ENCODE data around the gene ALG14. TPM values are rescaled to one million over a fixed set of nuclear protein-coding genes. Genes with fewer than 3 reads are reported as not detected.
"Not testable (repeated sequence)": the region's sequence is repeated elsewhere in the genome, so short reads cannot be mapped to it uniquely, and the experiment has no call there.

The ALG14 gene
- polyA plus RNA-seq, 3 donors: 11.6 to 16.2 (median 14.3) TPM

DNA sequence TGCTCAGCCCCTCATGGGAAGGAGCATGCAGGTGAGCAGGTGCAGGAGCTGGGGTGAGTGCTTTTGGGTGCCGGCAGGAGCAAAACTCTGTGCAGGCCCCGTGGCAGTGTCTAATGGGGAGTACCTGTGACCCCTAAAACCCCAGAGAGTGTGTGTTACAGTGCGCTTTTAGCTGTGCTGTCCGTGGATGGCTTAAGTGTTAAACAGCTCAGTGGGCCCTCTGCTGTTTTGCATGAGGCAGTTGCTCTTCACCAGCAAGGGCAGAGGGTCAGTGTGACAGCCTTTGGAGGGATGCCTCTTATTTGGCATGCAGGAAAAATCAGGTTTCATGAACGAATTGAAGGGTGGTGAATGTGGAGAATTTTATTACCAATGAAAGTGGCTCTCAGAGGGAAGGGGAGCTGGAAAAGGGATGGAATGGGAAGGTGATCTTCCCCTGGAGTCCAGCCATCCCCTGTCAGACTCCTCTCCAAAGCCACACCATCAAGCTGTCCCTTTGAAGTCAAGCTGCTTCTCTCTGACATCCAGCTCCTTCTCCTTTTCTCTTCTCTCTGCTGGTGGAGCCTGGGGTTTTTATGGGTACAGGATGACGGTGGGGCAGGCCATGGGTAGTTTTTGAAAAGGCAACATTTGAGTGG, 17.0 kb upstream of the ALG14 start:
- DNase-seq (ENCODE audit: low read depth in 3 of 3, low spot score in 2 of 3): no peak

GRCh38 chr1:95088303-95088702, 15.6 kb upstream of the ALG14 start:
- DNase-seq (ENCODE audit: low read depth in 3 of 3, low spot score in 2 of 3): no peak

GRCh38 chr1:95086949-95087533, 14.3 kb upstream of the ALG14 start:
- DNase-seq (ENCODE audit: low read depth in 3 of 3, low spot score in 2 of 3): no peak

DNA sequence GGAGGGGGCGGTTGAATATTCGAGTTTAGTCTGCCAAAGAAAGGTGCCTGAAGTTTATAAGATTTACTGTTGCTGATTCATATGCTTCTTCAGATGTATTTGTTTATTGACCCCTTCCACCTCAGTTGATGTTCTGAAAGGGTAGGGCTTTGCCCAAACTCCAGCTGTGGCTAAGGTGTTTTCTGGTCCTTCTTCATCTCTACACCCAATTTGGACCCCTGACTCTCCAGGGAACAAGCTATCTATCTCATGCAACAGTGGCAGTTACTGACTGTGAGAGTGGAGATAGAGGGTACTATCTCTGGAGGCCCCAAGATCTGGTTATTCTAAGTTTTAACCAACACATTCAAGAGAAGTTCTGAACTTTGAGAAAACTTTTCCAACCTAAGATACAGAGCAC, 12.6 kb upstream of the ALG14 start:
- DNase-seq (ENCODE audit: low read depth in 3 of 3, low spot score in 2 of 3): no peak

DNA sequence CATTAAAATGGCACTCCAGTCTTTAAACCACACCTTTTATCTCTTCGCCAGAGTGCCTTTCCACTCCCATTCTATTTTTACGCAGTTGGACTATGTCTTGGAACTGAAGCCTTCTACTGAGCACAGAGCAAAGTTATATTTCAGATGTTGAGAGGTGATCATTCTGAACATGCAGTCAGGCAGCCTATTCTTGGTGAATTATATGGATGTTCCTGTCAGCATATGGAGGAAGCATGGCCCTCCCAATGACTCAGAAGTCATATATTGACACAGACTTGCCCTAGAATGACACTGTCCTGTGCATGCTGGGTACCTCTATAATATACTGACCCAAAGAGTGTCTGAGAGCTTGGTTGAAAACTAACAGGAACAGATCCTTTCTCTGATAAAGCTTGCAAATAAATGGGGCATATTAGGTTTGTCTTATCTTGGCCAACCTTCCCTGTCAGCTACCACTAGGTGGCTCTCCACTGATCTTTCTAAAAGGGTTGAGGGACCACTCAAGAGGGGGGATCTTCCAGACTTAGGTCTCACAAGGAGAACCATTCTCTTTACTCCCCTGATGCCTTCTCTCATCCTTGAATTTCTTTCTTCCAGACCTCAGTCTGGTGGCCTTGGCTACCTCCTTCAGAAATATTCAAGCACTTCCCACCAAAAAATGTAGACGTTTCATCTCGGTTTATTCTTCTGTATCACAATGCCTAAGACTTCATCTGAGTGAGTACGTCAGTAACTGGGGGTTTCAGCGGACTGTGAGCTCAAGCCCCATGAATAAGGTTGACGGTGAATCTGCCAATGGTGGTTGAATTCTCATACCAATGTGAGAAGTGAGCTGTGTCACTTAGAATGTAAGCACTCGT, 11.8 kb upstream of the ALG14 start:
- DNase-seq (ENCODE audit: low read depth in 3 of 3, low spot score in 2 of 3): peak in 1 of 3 donors; percentile 33

GRCh38 chr1:95080879-95081278, 8.1 kb upstream of the ALG14 start:
- DNase-seq (ENCODE audit: low read depth in 3 of 3, low spot score in 2 of 3): no peak

DNA sequence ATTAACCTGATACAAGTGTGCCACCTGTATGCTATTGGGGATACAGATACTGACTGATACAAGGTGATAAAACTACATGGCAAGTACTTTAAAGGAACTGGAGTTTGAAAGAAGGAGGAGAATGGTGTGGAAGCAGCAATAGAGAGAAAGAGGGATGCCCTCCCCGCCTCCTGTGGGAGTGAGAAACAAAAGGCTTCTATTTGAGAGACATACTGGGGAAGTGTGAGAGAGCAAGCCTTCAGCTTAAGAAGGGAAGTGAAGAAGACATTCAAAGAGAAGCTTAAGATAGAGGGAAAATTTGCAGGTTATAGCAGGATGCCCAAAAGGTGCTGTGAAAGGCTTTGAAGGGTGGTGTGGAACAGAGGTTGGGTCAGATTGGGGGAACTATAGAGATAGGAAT, 7.7 kb upstream of the ALG14 start:
- no peak for DNase-seq (ENCODE audit: low read depth in 3 of 3, low spot score in 2 of 3)

DNA sequence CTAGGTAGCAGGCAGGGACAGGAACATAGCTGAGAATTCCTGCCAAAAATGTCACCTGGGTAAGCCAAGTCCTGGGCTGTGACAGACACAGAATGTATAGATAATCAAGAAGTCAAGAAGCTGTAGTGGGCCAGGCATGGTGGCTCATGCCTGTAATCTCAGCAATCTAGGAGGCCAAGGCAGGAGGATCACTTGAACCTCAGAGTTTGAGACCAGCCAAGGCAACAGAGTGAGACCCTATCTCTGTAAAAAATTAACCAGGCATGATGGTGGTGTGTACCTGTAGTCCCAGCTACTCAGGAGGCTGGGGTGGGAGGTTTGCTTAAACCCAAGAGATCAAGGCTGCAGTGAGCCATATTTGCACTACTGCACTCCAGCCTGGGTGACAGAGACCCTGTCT, 3.3 kb upstream of the ALG14 start:
- no peak for DNase-seq (ENCODE audit: low read depth in 3 of 3, low spot score in 2 of 3)

GRCh38 chr1:95073446-95073845, 695 bp upstream of the ALG14 start:
- DNase-seq (ENCODE audit: low read depth in 3 of 3, low spot score in 2 of 3): no peak

- DNase-seq (ENCODE audit: low read depth in 3 of 3, low spot score in 2 of 3): no peak
Measured at GRCh38 chr1:95072117-95072516, 634 bp downstream of the ALG14 start.

GRCh38 chr1:95071539-95071938, 1.2 kb downstream of the ALG14 start:
- no peak for DNase-seq (ENCODE audit: low read depth in 3 of 3, low spot score in 2 of 3)

- no peak for DNase-seq (ENCODE audit: low read depth in 3 of 3, low spot score in 2 of 3)
Measured at GRCh38 chr1:95069710-95070093, 3.0 kb downstream of the ALG14 start.

GRCh38 chr1:95068956-95069709, 3.6 kb downstream of the ALG14 start:
- no peak for DNase-seq (ENCODE audit: low read depth in 3 of 3, low spot score in 2 of 3)

DNA sequence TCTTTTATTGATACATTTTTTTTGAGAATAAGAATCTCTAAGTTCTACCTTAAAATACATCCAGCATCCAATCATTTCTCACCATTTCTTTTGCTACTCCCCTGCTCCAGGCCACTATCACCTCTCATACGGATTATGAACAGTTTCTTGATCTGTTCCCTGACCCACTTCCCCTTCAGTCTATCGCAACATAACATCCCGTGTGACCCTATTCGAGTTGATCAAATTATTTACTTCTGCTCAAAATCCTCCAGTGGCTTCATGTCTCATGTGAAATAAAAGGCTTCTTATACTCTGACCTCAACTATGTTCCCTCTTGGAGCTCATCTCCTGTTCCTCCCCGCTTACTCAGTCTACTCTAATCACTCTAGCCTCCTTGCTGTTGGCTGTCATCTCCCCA, 5.2 kb downstream of the ALG14 start:
- DNase-seq (ENCODE audit: low read depth in 3 of 3, low spot score in 2 of 3): no peak

DNA sequence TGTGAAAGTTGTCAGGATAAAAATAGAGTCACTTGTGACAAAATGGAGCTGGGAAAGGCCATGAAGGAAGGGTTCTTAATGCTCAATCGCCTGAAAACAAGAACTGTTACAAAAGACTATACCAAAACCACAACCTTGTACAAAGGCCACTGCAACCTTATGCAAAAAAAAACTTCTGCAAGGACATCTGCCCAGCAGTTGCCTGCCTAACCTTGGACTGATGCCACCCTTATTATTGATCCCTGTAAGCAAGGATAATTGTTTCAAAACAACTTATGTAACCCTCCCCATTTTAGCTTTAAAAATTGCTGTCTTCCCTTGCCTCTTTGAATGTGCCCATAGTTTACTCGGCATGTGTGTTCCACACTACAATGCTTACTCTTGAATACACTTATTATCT, 5.7 kb downstream of the ALG14 start:
- DNase-seq (ENCODE audit: low read depth in 3 of 3, low spot score in 2 of 3): no peak

DNA sequence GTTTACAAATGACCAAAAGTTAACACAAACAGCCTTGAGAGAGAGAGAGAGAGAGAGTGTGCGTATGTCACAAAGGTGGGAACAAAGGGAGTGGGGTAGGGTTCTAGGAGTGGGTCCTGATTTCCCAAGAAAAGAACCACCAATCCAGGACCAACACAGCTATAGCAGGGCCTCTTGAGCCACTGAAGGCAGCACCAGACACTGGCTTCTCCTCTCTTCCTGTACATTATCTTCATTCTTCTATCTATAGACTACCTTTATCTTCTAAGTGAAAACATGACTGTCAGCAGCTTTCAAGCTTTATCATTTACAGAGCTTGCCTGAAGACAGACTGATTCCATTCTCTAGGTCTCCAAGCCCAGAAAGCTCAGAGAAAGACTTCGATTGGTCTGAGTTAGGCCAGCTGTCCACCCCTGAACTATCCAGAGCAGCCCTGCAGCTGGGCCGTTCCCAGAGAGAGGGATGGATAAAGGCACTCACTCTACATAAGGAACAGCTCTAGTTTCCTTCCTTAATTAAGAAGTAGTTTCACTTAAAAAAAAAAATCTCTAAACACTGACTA, 11.2 kb downstream of the ALG14 start:
- DNase-seq (ENCODE audit: low read depth in 3 of 3, low spot score in 2 of 3): no peak

GRCh38 chr1:95058974-95059373, 13.8 kb downstream of the ALG14 start:
- DNase-seq (ENCODE audit: low read depth in 3 of 3, low spot score in 2 of 3): no peak

GRCh38 chr1:95057351-95057750, 15.4 kb downstream of the ALG14 start:
- DNase-seq (ENCODE audit: low read depth in 3 of 3, low spot score in 2 of 3): no peak

DNA sequence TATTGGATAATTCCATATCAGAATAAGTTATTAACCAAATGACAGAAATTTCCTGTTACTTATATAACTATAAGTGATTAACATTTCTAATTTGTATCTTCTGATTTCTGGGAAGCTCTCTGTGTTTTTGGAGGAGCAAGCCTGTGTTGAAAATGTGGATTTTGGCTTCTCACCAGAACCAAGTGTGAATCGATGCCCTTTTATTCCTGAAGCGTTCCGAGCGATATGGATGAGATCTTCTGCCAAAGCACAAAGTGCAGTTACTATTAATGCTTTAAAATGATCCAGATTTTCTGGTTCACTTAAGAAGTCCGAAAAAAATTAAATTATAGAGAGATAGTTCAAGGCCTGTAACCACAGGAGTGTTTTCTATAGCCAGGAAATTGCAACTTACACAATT, 22.8 kb downstream of the ALG14 start:
- no peak for DNase-seq (ENCODE audit: low read depth in 3 of 3, low spot score in 2 of 3)

DNA sequence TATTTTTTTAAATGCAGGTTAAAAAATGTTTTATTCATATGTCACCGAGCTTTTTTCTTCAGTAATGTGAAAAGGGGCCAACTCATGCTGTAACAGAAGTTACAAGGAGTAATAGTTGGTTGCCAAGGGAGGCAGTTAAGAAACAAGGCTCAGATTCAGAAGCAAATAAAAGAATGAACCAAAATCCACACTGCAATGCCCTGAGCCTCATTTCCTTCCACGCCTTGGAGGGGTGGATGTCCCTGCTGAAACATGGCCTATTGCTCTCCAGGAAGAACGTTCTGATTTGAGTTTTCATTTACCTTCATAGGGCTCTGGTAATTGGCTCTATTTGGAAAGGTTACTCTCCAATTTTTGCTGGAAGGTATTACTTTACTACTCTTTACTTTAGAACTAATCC, 24.4 kb downstream of the ALG14 start:
- DNase-seq (ENCODE audit: low read depth in 3 of 3, low spot score in 2 of 3): no peak

DNA sequence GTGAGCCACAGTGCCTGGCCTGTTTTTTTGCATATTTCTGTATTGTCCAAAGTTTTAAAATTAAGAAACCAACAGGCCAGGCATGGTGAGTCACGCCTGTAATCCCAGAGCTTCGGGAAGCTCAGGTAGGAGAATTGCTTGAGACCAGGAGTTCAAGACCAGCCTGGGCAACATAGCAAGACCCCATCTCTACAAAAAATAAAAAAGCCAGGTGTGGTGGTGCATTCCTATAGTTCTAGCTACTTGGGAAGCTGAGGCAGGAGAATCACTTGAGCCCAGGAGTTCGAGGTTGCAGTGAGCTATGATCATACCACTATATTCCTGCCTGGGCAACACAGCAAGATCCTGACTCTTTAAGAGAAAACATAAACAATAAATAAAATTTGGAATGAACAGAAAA, 25.1 kb downstream of the ALG14 start:
- not testable (repeated sequence) for DNase-seq (ENCODE audit: low read depth in 3 of 3, low spot score in 2 of 3)
